H1 (cell line): Measurements from ENCODE around the gene WBP1L. TPM values are rescaled to one million over a fixed set of nuclear protein-coding genes. Genes with fewer than 3 reads are reported as not detected.

Experiments
- CTCF ChIA-PET: fragments of 300-600 bp; sonication (Branson Sonifier 250); formaldehyde crosslinking; loops from one replicate; lab custom pipeline; 2021; ENCODE audit not compliant: partially characterized antibody; lab: Charles Lee
- POLR2A ChIA-PET: fragments of 300-600 bp; sonication (Branson Sonifier 250); formaldehyde crosslinking; loops from one replicate; lab custom pipeline; 2021; ENCODE audit warnings: inconsistent platforms; ENCODE audit not compliant: partially characterized antibody; lab: Charles Lee
- DNase-seq, 2 experiments: peaks; one replicate each; pipeline versions ENCODE4 v3.0.0 to v3.0.0-alpha.2; 2010 to 2022; ENCODE audit warnings: low spot score in 2 of 2, low read depth in 1 of 2, mixed read lengths in 1 of 2
- FAIRE-seq: peaks from 2 replicates; lab custom pipeline; 2011; peaks lifted over from hg19 to GRCh38; lab: Jason Lieb, UNC
- H2AFZ ChIP-seq: 2 replicates; pipeline ENCODE4 v1.8.1; 2012; ENCODE audit warnings: low read length, inconsistent platforms
- H2AK5ac ChIP-seq: 2 replicates; pipeline ENCODE4 v1.6.1; 2013; ENCODE audit warnings: low read depth, low read length
- H2BK120ac ChIP-seq: replicated peaks from 2 replicates; pipeline ENCODE3; 2013; ENCODE audit warnings: low read depth, low read length, inconsistent platforms
- H2BK12ac ChIP-seq: 2 replicates; pipeline ENCODE4 v1.6.1; 2013; ENCODE audit warnings: low read depth, low read length
- H2BK15ac ChIP-seq: 2 replicates; pipeline ENCODE4 v1.6.1; 2013; ENCODE audit warnings: low read length
- H2BK20ac ChIP-seq: 2 replicates; pipeline ENCODE4 v1.6.1; 2013; ENCODE audit warnings: low read length
- H2BK5ac ChIP-seq: 2 replicates; pipeline ENCODE4 v1.6.1; 2013; ENCODE audit warnings: low read depth, low read length
- H3K14ac ChIP-seq: 2 replicates; pipeline ENCODE4 v1.6.1; 2013; ENCODE audit warnings: inconsistent platforms; ENCODE audit not compliant: insufficient read length
- H3K18ac ChIP-seq: 2 replicates; pipeline ENCODE4 v1.6.1; 2013; ENCODE audit warnings: low read length; ENCODE audit errors: extremely low read depth
- H3K23ac ChIP-seq: 2 replicates; pipeline ENCODE4 v1.6.1; 2013; ENCODE audit warnings: inconsistent platforms; ENCODE audit not compliant: insufficient read length
- H3K23me2 ChIP-seq: 2 replicates; pipeline ENCODE4 v1.6.1; 2013; ENCODE audit warnings: low read depth, low read length
- H3K27ac ChIP-seq: 2 replicates; pipeline ENCODE4 v1.6.1; 2011; ENCODE audit warnings: low read depth, low read length, inconsistent platforms
- H3K27me3 ChIP-seq, 4 experiments: replicated peaks in 1 of 4; 1 replicate in 1 of 4; 2 replicates in 3 of 4; pipeline versions ENCODE4 v1.6.1 to v1.8.1; 2011 to 2013; ENCODE audit warnings: low read length in 3 of 4, mild to moderate bottlenecking in 3 of 4, inconsistent platforms in 2 of 4, mixed read lengths in 2 of 4, moderate library complexity in 1 of 4; ENCODE audit not compliant: control insufficient read depth in 3 of 4, insufficient read depth in 3 of 4; ENCODE audit errors: extremely low read depth in 1 of 4
- H3K36me3 ChIP-seq, 4 experiments: 2 replicates each; pipeline versions ENCODE4 v1.6.1 to v1.8.1; 2011 to 2013; ENCODE audit warnings: mild to moderate bottlenecking in 4 of 4, low read length in 3 of 4, moderate library complexity in 2 of 4, control low read depth in 1 of 4, inconsistent platforms in 1 of 4; ENCODE audit not compliant: insufficient read depth in 4 of 4, control insufficient read depth in 2 of 4
- H3K4ac ChIP-seq: replicated peaks from 2 replicates; pipeline ENCODE3; 2013; ENCODE audit warnings: low read length, low read depth, mixed read lengths, inconsistent platforms; ENCODE audit not compliant: insufficient read length
- H3K4me1 ChIP-seq, 4 experiments: replicated peaks in 1 of 4; 1 replicate in 1 of 4; 2 replicates in 3 of 4; pipeline versions ENCODE4 v1.6.1 to v1.8.1; 2011 to 2013; ENCODE audit warnings: low read length in 3 of 4, inconsistent platforms in 2 of 4, mixed read lengths in 1 of 4; ENCODE audit not compliant: insufficient read depth in 4 of 4, control insufficient read depth in 3 of 4
- H3K4me2 ChIP-seq, 2 experiments: 2 replicates each; pipeline versions ENCODE4 v1.6.1 to v1.8.1; 2011 to 2013; ENCODE audit warnings: low read depth in 2 of 2, low read length in 2 of 2, control low read depth in 1 of 2, inconsistent platforms in 1 of 2, mild to moderate bottlenecking in 1 of 2; ENCODE audit not compliant: insufficient read depth in 1 of 2
- H3K4me3 ChIP-seq, 4 experiments: fragments of 200-600, 300-600 bp in 1 of 4; sonication (generic), shearing (Covaris generic), sonication (Bioruptor Twin) in 1 of 4; 2 replicates each; pipeline versions ENCODE4 v1.5.1 to v1.8.1; 2011 to 2016; ENCODE audit warnings: low read length in 4 of 4, low read depth in 3 of 4, control low read depth in 2 of 4, inconsistent platforms in 2 of 4, mild to moderate bottlenecking in 2 of 4, mixed read lengths in 1 of 4, moderate library complexity in 1 of 4; ENCODE audit not compliant: insufficient read depth in 2 of 4; ENCODE audit errors: extremely low read depth in 1 of 4
- H3K56ac ChIP-seq: replicated peaks from 2 replicates; pipeline ENCODE3; 2013; ENCODE audit warnings: low read depth, mild to moderate bottlenecking, mixed read lengths, low read length, inconsistent platforms; ENCODE audit not compliant: insufficient read length
- H3K79me1 ChIP-seq: 2 replicates; pipeline ENCODE4 v1.6.1; 2013; ENCODE audit warnings: low read depth, low read length, control low read depth
- H3K79me2 ChIP-seq, 2 experiments: 2 replicates each; pipeline versions ENCODE4 v1.6.1 to v1.8.1; 2012 to 2013; ENCODE audit warnings: low read length in 2 of 2, mild to moderate bottlenecking in 2 of 2, inconsistent platforms in 1 of 2; ENCODE audit not compliant: insufficient read depth in 2 of 2, control insufficient read depth in 1 of 2
- H3K9ac ChIP-seq, 4 experiments: replicated peaks in 1 of 4; 1 replicate in 1 of 4; 2 replicates in 3 of 4; pipeline versions ENCODE4 v1.6.1 to v1.8.1; 2011 to 2013; ENCODE audit warnings: low read depth in 3 of 4, low read length in 3 of 4, control low read depth in 2 of 4, mild to moderate bottlenecking in 2 of 4, moderate library complexity in 2 of 4, inconsistent platforms in 1 of 4; ENCODE audit errors: extremely low read depth in 1 of 4
- H3K9me3 ChIP-seq, 2 experiments: 2 replicates each; pipeline versions ENCODE4 v1.6.1 to v1.8.1; 2012 to 2013; ENCODE audit warnings: mild to moderate bottlenecking in 2 of 2, moderate library complexity in 2 of 2, control low read depth in 1 of 2, inconsistent platforms in 1 of 2, low read depth in 1 of 2, low read length in 1 of 2, mixed read lengths in 1 of 2; ENCODE audit not compliant: insufficient read depth in 2 of 2
- H4K20me1 ChIP-seq, 2 experiments: replicated peaks in 1 of 2; 2 replicates each; pipeline versions ENCODE3 to v1.8.1; 2011 to 2013; ENCODE audit warnings: inconsistent platforms in 2 of 2, low read length in 2 of 2, mild to moderate bottlenecking in 1 of 2; ENCODE audit not compliant: insufficient read depth in 2 of 2, control insufficient read depth in 1 of 2
- H4K5ac ChIP-seq: 2 replicates; pipeline ENCODE4 v1.6.1; 2013; ENCODE audit warnings: low read length, low read depth, mixed read lengths, inconsistent platforms; ENCODE audit not compliant: insufficient read length
- H4K8ac ChIP-seq: 2 replicates; pipeline ENCODE4 v1.8.0; 2013; ENCODE audit warnings: mild to moderate bottlenecking, moderate library complexity, low read length, inconsistent platforms; ENCODE audit not compliant: insufficient read depth; ENCODE audit errors: extremely low read depth
- H4K91ac ChIP-seq: replicated peaks from 2 replicates; pipeline ENCODE3; 2013; ENCODE audit warnings: low read length, mixed read lengths, inconsistent platforms; ENCODE audit not compliant: insufficient read length
- CTBP2 ChIP-seq: IDR thresholded peaks from 2 replicates; pipeline ENCODE4 v1.7.0; 2011; ENCODE audit warnings: borderline replicate concordance, mild to moderate bottlenecking, moderate library complexity, mixed read lengths, low read length; ENCODE audit not compliant: insufficient read depth, insufficient read length
- TCF12 ChIP-seq: IDR thresholded peaks from 2 replicates; pipeline ENCODE4 v1.6.1; 2011; ENCODE audit warnings: low read depth, mild to moderate bottlenecking, low read length
- WGBS, 2 experiments: shearing (Covaris generic) in 1 of 2; methylation state at CpG; one replicate each; pipeline versions ENCODE4 v1.1.6 to v1.1.7; 2013 to 2015; ENCODE audit warnings: low lambda C conversion rate in 2 of 2, mixed read lengths in 2 of 2, inconsistent platforms in 1 of 2, low coverage in 1 of 2, missing lambda C conversion rate in 1 of 2; ENCODE audit not compliant: insufficient replicate concordance in 2 of 2, insufficient coverage in 1 of 2, insufficient read length in 1 of 2; ENCODE audit errors: extremely low coverage in 1 of 2, missing lambda C conversion rate in 1 of 2; 5-methylcytosine and 5-hydroxymethylcytosine counted together
- polyA plus RNA-seq, 7 experiments: library from polyadenylated mRNA; depleted of rRNA in 3 of 7; stranded (reverse) in 5 of 7; unstranded in 2 of 7; fragments of >200 nt in 5 of 7; fragments of 200-250 nt in 2 of 7; gene quantifications; 1 replicate in 5 of 7; 2 replicates in 1 of 7; 4 replicates in 1 of 7; pipeline versions ENCODE4 v1.2.1 to v1.2.3, GENCODE V29; 2011 to 2013; ENCODE audit warnings: missing spikeins in 2 of 7, mixed read lengths in 2 of 7
- total RNA-seq: library from RNA; stranded (reverse); fragmentation: NEBNext Ultra II Directional; extraction: Animal tissue kit (Norgen Biotek cat#: 25700); gene quantifications from 2 replicates; pipeline ENCODE4 v1.2.1, GENCODE V29; 2021
- TF ChIP-seq, protein P1 (sequence below): IDR thresholded peaks from 2 replicates; pipeline ENCODE4 v1.6.1; 2011; ENCODE audit warnings: low read depth, mild to moderate bottlenecking, low read length; ENCODE audit not compliant: insufficient read depth

The WBP1L gene
- total and polyA plus RNA-seq, 2 of the 8 experiments (the other 6 are each of a cell fraction or from before 2014, with no cell fraction given) = 26.6 to 29.9 TPM

- H3K4ac ChIP-seq = no peak overlapping the region
- no peak overlapping the region for H2BK120ac ChIP-seq
- no peak overlapping the region for H2BK15ac ChIP-seq
- 19% methylated on average over 8 of the region's 8 CpGs; no CpG with 5 or more reads in 1 of the 2 experiments for WGBS, 2 experiments
- no peak overlapping the region for H4K91ac ChIP-seq
- H3K36me3 ChIP-seq = peaks cover 0 to 8% (median 2%) of the 10 kb centered on the region in 4 experiments; a peak in 4 of 8 replicates
- no peak for FAIRE-seq
- peak overlapping the region in 3 of 4 experiments; percentile 49 to 78 (median 60); a peak in 6 of 7 replicates for H3K9ac ChIP-seq
- no peak overlapping the region for H3K56ac ChIP-seq
- H3K23me2 ChIP-seq = peaks cover 8% of the 10 kb centered on the region; the same call in 1 of the 2 replicates
- H2AFZ ChIP-seq = 0 out of 2 replicates have a peak overlapping the region, but pooled peaks have one; percentile 10
- peaks cover 0 to 16% (median 8%) of the 10 kb centered on the region in 4 experiments; a peak in 5 of 7 replicates for H3K4me1 ChIP-seq
- no peak overlapping the region for H2AK5ac ChIP-seq
- TF ChIP-seq, protein P1, sequence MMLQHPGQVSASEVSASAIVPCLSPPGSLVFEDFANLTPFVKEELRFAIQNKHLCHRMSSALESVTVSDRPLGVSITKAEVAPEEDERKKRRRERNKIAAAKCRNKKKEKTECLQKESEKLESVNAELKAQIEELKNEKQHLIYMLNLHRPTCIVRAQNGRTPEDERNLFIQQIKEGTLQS = no peak
- no peak for TF ChIP-seq TCF12
- TF ChIP-seq CTBP2 = no peak
- H3K23ac ChIP-seq = no peak overlapping the region
- no peak overlapping the region for H2BK20ac ChIP-seq
- peaks cover 0 to 71% of the 10 kb centered on the region in 2 experiments; a peak in 2 of 4 replicates for H3K79me2 ChIP-seq
- no peaks in the 10 kb centered on the region for H3K27me3 ChIP-seq
- H4K20me1 ChIP-seq = peaks cover 0 to 10% of the 10 kb centered on the region in 2 experiments
- peak overlapping the region; percentile 85 to 96 (median 92) for H3K4me3 ChIP-seq
- H2BK5ac ChIP-seq = no peak overlapping the region; the same call in 1 of the 2 replicates
- peak overlapping the region; percentile 78 to 79 for H3K4me2 ChIP-seq
- no peaks in the 10 kb centered on the region for H3K9me3 ChIP-seq
- no peak overlapping the region for H3K14ac ChIP-seq
- H3K79me1 ChIP-seq = no peaks in the 10 kb centered on the region; the same call in 1 of the 2 replicates
- CTCF ChIA-PET = interaction anchor here (0.8 to 2.1 kb wide), 14 partner anchors 9 to 210 kb away, joined by 3 to 10 read pairs (median 4); partner anchors contain the start of genes ACTR1A and SUFU
- H4K5ac ChIP-seq = no peak overlapping the region
- H3K18ac ChIP-seq = peak overlapping the region; percentile 81
- H2BK12ac ChIP-seq = no peak overlapping the region
- no peak for DNase-seq
- no peak overlapping the region for H4K8ac ChIP-seq
- no peak overlapping the region for H3K27ac ChIP-seq
- POLR2A ChIA-PET = interaction anchor here (0.7 to 7.3 kb wide), 12 partner anchors 12 to 222 kb away, joined by 3 to 53 read pairs (median 10); partner anchors contain the start of genes AS3MT, TRIM8 and WBP1L
These were observed 30.8 kb upstream of the WBP1L start for GRCh38 chr10:102712843-102713538.
